NCI-H510A (cell line): ENCODE results near the gene NPIPA5.
"Not testable (repeated sequence)": the region's sequence is repeated elsewhere in the genome, so short reads cannot be mapped to it uniquely, and the experiment has no call there.

Experiments used
- DNase-seq: peaks from one replicate; lab custom pipeline; 2025; lab: John Stamatoyannopoulos, UW

The NPIPA5 gene

GRCh38 chr16:15378194-15378593, at the start of gene NPIPA5:
NPIPA5 (minus strand) TSS chr16:15378294; CDS start chr16:15378294, 0 bp downstream.
- not testable (repeated sequence) for DNase-seq

- DNase-seq, result peak; percentile 39
Measured at GRCh38 chr16:15427648-15428239, 49.6 kb upstream of the NPIPA5 start.

- DNase-seq, result no peak
Measured at GRCh38 chr16:15426796-15427195, 48.7 kb upstream of the NPIPA5 start.

- no peak for DNase-seq
Measured at GRCh38 chr16:15425861-15426260, 47.8 kb upstream of the NPIPA5 start.

- no peak for DNase-seq
Measured at GRCh38 chr16:15422222-15422621, 44.1 kb upstream of the NPIPA5 start.

- not testable (repeated sequence) for DNase-seq
Measured at GRCh38 chr16:15421696-15422095, 43.6 kb upstream of the NPIPA5 start.

GRCh38 chr16:15418206-15418605, 40.1 kb upstream of the NPIPA5 start:
- DNase-seq, result no peak

GRCh38 chr16:15417197-15417596, 39.1 kb upstream of the NPIPA5 start:
- no peak for DNase-seq

GRCh38 chr16:15415511-15415985, 37.5 kb upstream of the NPIPA5 start:
- no peak for DNase-seq

GRCh38 chr16:15409476-15409875, 31.4 kb upstream of the NPIPA5 start:
- DNase-seq, result not testable (repeated sequence)

- not testable (repeated sequence) for DNase-seq
Measured at GRCh38 chr16:15407756-15408155, 29.7 kb upstream of the NPIPA5 start.

GRCh38 chr16:15404792-15405191, 26.7 kb upstream of the NPIPA5 start:
- DNase-seq, result no peak

GRCh38 chr16:15404091-15404490, 26.0 kb upstream of the NPIPA5 start:
- DNase-seq, result not testable (repeated sequence)

- DNase-seq, result no peak
Measured at GRCh38 chr16:15403392-15403995, 25.4 kb upstream of the NPIPA5 start.

- no peak for DNase-seq
Measured at GRCh38 chr16:15401972-15402371, 23.9 kb upstream of the NPIPA5 start.

GRCh38 chr16:15400314-15400713, 22.2 kb upstream of the NPIPA5 start:
- DNase-seq, result not testable (repeated sequence)

GRCh38 chr16:15399317-15399716, 21.2 kb upstream of the NPIPA5 start:
- DNase-seq, result no peak

- no peak for DNase-seq
Measured at GRCh38 chr16:15398618-15399316, 20.7 kb upstream of the NPIPA5 start.

GRCh38 chr16:15396948-15397594, 19.0 kb upstream of the NPIPA5 start:
- no peak for DNase-seq

GRCh38 chr16:15396509-15396829, 18.4 kb upstream of the NPIPA5 start:
- not testable (repeated sequence) for DNase-seq

- peak; percentile 78 for DNase-seq
Measured at GRCh38 chr16:15395631-15396508, 17.8 kb upstream of the NPIPA5 start, which contains the start of gene MPV17L. MPV17L (plus strand) TSS chr16:15395754; CDS start chr16:15395898, 144 bp downstream.

- not testable (repeated sequence) for DNase-seq
Measured at GRCh38 chr16:15393025-15393424, 14.9 kb upstream of the NPIPA5 start.
